ENCODE results near the gene POLR2L. TPM values are rescaled to one million over a fixed set of nuclear protein-coding genes. Genes with fewer than 3 reads are reported as not detected.

Gene POLR2L
- total and polyA plus RNA-seq, 9 donors, result 4.9 to 89.3 (median 62.7) TPM

DNA sequence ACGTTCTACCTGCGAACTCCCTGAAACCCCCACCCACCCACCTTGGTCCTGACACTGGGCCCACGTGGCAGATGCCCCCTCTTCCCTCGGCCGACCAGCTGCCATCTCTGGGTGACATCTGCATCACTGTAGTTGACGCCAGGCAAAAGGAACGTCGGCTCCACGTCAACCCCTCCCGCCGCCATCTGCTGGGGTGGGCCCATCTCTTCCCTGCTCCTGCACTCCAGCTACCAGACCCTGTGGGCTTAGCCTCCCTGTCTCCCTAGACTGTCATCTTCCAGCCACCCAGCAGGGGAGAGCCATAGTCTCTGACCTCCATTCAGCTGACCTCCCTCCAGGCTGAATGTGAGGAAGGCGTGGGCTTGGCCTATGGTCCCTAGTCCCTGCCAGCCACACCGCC lies 46.9 kb upstream of the POLR2L start:
- Histone ChIP-seq H3K36me3 (no peaks in the 10 kb centered on the region), H3K4me3 (no peak overlapping the region), H3K9me3 (no peaks in the 10 kb centered on the region), H3K27ac (no peak overlapping the region), H3K4me1 (ENCODE audit: insufficient read depth) (no peaks in the 10 kb centered on the region), H3K27me3 (no peaks in the 10 kb centered on the region)
- 87 to 89% (median 89%) methylated on average over 13 of the region's 13 CpGs for WGBS, 3 donors
- DNase-seq, result no peak
- TF ChIP-seq EP300 (IDR thresholded peaks at IDR 0.05), result no peak
- TF ChIP-seq POLR2A (IDR thresholded peaks at IDR 0.05), result no peak
- TF ChIP-seq, protein P1, sequence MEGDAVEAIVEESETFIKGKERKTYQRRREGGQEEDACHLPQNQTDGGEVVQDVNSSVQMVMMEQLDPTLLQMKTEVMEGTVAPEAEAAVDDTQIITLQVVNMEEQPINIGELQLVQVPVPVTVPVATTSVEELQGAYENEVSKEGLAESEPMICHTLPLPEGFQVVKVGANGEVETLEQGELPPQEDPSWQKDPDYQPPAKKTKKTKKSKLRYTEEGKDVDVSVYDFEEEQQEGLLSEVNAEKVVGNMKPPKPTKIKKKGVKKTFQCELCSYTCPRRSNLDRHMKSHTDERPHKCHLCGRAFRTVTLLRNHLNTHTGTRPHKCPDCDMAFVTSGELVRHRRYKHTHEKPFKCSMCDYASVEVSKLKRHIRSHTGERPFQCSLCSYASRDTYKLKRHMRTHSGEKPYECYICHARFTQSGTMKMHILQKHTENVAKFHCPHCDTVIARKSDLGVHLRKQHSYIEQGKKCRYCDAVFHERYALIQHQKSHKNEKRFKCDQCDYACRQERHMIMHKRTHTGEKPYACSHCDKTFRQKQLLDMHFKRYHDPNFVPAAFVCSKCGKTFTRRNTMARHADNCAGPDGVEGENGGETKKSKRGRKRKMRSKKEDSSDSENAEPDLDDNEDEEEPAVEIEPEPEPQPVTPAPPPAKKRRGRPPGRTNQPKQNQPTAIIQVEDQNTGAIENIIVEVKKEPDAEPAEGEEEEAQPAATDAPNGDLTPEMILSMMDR (IDR thresholded peaks at IDR 0.05), result no peak
- intact Hi-C loops (cut with DNase I), result no loop called here

GRCh38 chr11:888310-889212 lies 46.2 kb upstream of the POLR2L start:
- H3K36me3 ChIP-seq, result no peaks in the 10 kb centered on the region
- no peak for DNase-seq
- H3K27ac ChIP-seq, result no peak overlapping the region
- 84 to 93% (median 88%) methylated on average over 44 to 45 of the region's 45 CpGs for WGBS, 3 donors
- no peaks in the 10 kb centered on the region for H3K4me1 ChIP-seq (ENCODE audit: insufficient read depth)
- H3K27me3 ChIP-seq, result no peaks in the 10 kb centered on the region
- intact Hi-C loops (cut with DNase I), result no loop called here
- TF ChIP-seq, protein P1 (IDR thresholded peaks at IDR 0.05), result no peak
- TF ChIP-seq POLR2A (IDR thresholded peaks at IDR 0.05) (no peak), EP300 (IDR thresholded peaks at IDR 0.05) (no peak)
- H3K4me3 ChIP-seq, result no peak overlapping the region
- no peaks in the 10 kb centered on the region for H3K9me3 ChIP-seq

GRCh38 chr11:887589-887988 lies 45.3 kb upstream of the POLR2L start:
- no peak for DNase-seq
- no peaks in the 10 kb centered on the region for H3K4me1 ChIP-seq (ENCODE audit: insufficient read depth)
- TF ChIP-seq EP300 (IDR thresholded peaks at IDR 0.05), result no peak
- intact Hi-C loops (cut with DNase I), result no loop called here
- H3K27ac ChIP-seq, result no peak overlapping the region
- no peaks in the 10 kb centered on the region for H3K27me3 ChIP-seq
- no peaks in the 10 kb centered on the region for H3K9me3 ChIP-seq
- WGBS, 3 donors, result 75 to 87% (median 76%) methylated on average over 14 of the region's 14 CpGs
- H3K4me3 ChIP-seq, result no peak overlapping the region
- H3K36me3 ChIP-seq, result no peaks in the 10 kb centered on the region

GRCh38 chr11:886568-886967 lies 44.2 kb upstream of the POLR2L start:
- DNase-seq, result no peak
- 91 to 95% (median 94%) methylated on average over 17 of the region's 17 CpGs for WGBS, 3 donors
- intact Hi-C loops (cut with DNase I), result no loop called here
- no peak overlapping the region for H3K27ac ChIP-seq
- H3K36me3 ChIP-seq, result no peaks in the 10 kb centered on the region
- no peaks in the 10 kb centered on the region for H3K9me3 ChIP-seq
- TF ChIP-seq, protein P1 (IDR thresholded peaks at IDR 0.05), result no peak
- no peak for TF ChIP-seq POLR2A (IDR thresholded peaks at IDR 0.05)
- no peak for TF ChIP-seq EP300 (IDR thresholded peaks at IDR 0.05)
- no peaks in the 10 kb centered on the region for H3K27me3 ChIP-seq
- no peak overlapping the region for H3K4me3 ChIP-seq
- H3K4me1 ChIP-seq (ENCODE audit: insufficient read depth), result no peaks in the 10 kb centered on the region

- H3K9me3 ChIP-seq, result no peaks in the 10 kb centered on the region
- TF ChIP-seq, protein P1 (IDR thresholded peaks at IDR 0.05), result no peak
- TF ChIP-seq EP300 (IDR thresholded peaks at IDR 0.05), result no peak
- TF ChIP-seq POLR2A (IDR thresholded peaks at IDR 0.05), result no peak
- no peaks in the 10 kb centered on the region for H3K27me3 ChIP-seq
- intact Hi-C loops (cut with DNase I), result loop anchor here in 1 of 4 donors (5.0 kb wide), 1 partner anchor 1418 kb away; the partner anchor contains the start of genes C11orf21 and TSPAN32
- 84 to 92% (median 85%) methylated on average over 15 to 16 of the region's 16 CpGs for WGBS, 3 donors
- no peak overlapping the region for H3K27ac ChIP-seq
- DNase-seq, result no peak
- H3K4me1 ChIP-seq (ENCODE audit: insufficient read depth), result no peaks in the 10 kb centered on the region
- no peaks in the 10 kb centered on the region for H3K36me3 ChIP-seq
- no peak overlapping the region for H3K4me3 ChIP-seq
Observed at GRCh38 chr11:884578-885070, 42.3 kb upstream of the POLR2L start.

Measured in ovary (tissue), 9 donors.